Measurements from ENCODE around the gene SLC22A14. TPM values are rescaled to one million over a fixed set of nuclear protein-coding genes. Genes with fewer than 3 reads are reported as not detected.
"Not testable (repeated sequence)": the region's sequence is repeated elsewhere in the genome, so short reads cannot be mapped to it uniquely, and the experiment has no call there.

Gene SLC22A14
- total RNA-seq, 1 donor from 2014 or later: not detected

GRCh38 chr3:38318766-38319671 is 36.9 kb downstream of the SLC22A14 start:
- H3K4me3 ChIP-seq: no peak overlapping the region
- no peaks in the 10 kb centered on the region for H3K36me3 ChIP-seq
- H3K27ac ChIP-seq: no peak overlapping the region
- intact Hi-C loops (cut with DNase I): no loop called here
- no peaks in the 10 kb centered on the region for H3K9me3 ChIP-seq
- no peak for TF ChIP-seq CTCF (IDR thresholded peaks at IDR 0.05)
- H3K4me1 ChIP-seq: no peaks in the 10 kb centered on the region
- H3K27me3 ChIP-seq: no peaks in the 10 kb centered on the region
- no peak for DNase-seq (ENCODE audit: low spot score in 2 of 2)

GRCh38 chr3:38320638-38321037 is 38.5 kb downstream of the SLC22A14 start:
- intact Hi-C loops (cut with DNase I); H3K9me3 ChIP-seq; DNase-seq (ENCODE audit: low spot score in 2 of 2); H3K36me3 ChIP-seq; H3K4me3 ChIP-seq; H3K27ac ChIP-seq; H3K27me3 ChIP-seq; H3K4me1 ChIP-seq: not testable (repeated sequence)

- TF ChIP-seq CTCF (IDR thresholded peaks at IDR 0.05): no peak
- intact Hi-C loops (cut with DNase I): no loop called here
- no peaks in the 10 kb centered on the region for H3K36me3 ChIP-seq
- DNase-seq (ENCODE audit: low spot score in 2 of 2): no peak
- no peaks in the 10 kb centered on the region for H3K9me3 ChIP-seq
- no peaks in the 10 kb centered on the region for H3K4me1 ChIP-seq
- no peak overlapping the region for H3K4me3 ChIP-seq
- H3K27me3 ChIP-seq: no peaks in the 10 kb centered on the region
- no peak overlapping the region for H3K27ac ChIP-seq
These were observed 41.0 kb downstream of the SLC22A14 start for GRCh38 chr3:38323060-38323459.

GRCh38 chr3:38325256-38325655 is 43.2 kb downstream of the SLC22A14 start:
- Histone ChIP-seq H3K27me3 (no peaks in the 10 kb centered on the region), H3K27ac (no peak overlapping the region), H3K36me3 (no peaks in the 10 kb centered on the region), H3K4me1 (no peaks in the 10 kb centered on the region), H3K9me3 (no peaks in the 10 kb centered on the region), H3K4me3 (no peak overlapping the region)
- TF ChIP-seq CTCF (IDR thresholded peaks at IDR 0.05): no peak
- intact Hi-C loops (cut with DNase I): no loop called here
- no peak for DNase-seq (ENCODE audit: low spot score in 2 of 2)

GRCh38 chr3:38327335-38328009 is 45.4 kb downstream of the SLC22A14 start:
- Histone ChIP-seq H3K36me3 (no peaks in the 10 kb centered on the region), H3K4me3 (no peak overlapping the region), H3K27me3 (no peaks in the 10 kb centered on the region), H3K9me3 (no peaks in the 10 kb centered on the region), H3K4me1 (no peaks in the 10 kb centered on the region), H3K27ac (no peak overlapping the region)
- TF ChIP-seq CTCF (IDR thresholded peaks at IDR 0.05): no peak
- DNase-seq (ENCODE audit: low spot score in 2 of 2): no peak
- intact Hi-C loops (cut with DNase I): no loop called here

All from ascending aorta (tissue), 2 donors.